HG03108 (cell line): ENCODE measurements around the gene TLR8.

Experiments used
- ATAC-seq: cut with Tn5 transposase; IDR thresholded peaks from one replicate; pipeline ENCODE4 v1.9.1; 2021; ENCODE audit warnings: moderate library complexity; ENCODE audit not compliant: unreplicated experiment

Gene TLR8

GRCh38 chrX:12906046-12906761 is at the start of gene TLR8:
Gene TLR8 (plus strand): TSS chrX:12906620. CDS start chrX:12906707, 87 bp downstream.
- ATAC-seq: no peak

DNA sequence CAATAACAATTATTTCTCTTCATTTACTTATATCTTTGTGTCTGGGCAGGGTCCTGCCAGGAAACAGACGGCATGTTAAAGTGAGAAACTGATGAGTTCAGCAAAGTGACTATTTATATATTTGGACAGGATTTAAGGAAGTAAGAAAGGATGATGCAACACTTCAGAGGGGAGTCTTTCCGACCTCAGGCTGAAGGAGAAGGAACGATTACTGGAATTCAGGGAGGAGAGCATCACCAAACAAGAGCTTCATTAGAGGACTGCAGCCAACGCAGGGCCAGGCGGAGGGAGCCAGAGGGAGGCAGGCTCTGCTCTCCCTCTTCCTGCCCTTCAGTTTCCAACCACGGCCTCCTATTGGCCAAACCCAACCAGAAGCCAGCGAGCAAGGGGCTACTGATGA is 41.1 kb upstream of the TLR8 start:
- ATAC-seq: no peak

DNA sequence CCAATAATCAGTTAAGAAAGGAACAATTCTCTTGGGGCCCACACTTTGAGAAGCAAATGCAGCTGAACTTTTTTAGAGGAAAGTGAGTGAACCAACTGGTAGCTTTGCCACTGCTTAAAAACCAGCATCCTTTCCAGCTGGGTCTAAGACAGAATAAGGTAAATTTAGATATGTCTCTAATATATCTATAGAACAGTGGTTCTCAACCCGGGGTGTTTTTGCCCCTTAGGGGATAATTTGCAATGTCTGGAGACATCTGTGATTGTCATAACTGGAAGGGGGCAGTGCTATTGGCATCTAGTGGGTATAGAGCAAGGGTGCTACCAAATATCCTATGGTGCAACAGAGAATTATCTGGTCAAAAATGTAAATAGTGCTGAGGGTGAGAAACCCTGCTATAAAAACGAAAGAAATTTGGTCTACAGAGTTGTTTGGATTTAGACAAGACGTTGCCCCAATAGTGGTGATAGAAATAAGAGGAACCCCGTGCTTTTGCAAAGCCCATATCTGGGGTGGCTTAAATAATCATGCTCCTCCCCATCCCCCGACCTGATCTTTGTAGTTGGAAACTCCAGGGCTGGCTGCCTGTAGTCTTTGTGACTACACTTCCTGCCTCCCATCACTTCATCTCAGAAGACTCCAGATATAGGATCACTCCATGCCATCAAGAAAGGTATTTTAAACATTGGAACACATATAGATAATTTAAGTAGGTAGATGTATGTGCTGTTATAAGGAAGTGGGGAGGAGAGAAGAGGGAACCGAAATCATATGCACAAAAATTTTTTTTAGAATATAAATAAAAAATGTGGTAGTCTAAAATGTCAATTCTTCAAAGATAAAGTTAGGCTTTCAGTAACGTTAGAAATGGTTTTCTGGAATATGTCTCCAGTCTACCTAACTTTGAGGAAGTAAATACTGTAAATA is 39.7 kb upstream of the TLR8 start, which contains the start of gene TLR7:
TSS of gene TLR7 (plus strand) at position 622 of the 927 bp plus-strand sequence. CDS start 507 bp downstream, outside the sequence.
- ATAC-seq: peak; percentile 40

DNA sequence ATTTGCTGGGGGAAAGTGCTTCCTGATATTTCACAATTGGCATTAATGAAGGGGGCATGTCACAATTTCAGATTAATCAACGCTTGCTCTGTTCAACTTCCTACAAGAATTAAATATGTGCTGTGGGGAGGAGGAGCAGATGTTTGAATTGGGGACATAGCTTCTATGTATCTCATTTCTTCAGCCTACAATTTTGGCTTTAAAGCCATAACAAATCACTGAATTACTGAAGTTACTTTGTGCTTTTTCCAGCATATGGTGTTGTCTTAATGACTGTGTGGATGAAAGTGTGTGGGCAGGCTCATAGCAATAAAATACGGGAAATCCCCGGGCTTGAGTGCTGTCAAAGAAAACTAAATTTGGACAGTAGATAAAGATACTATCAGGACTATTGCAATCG is 38.7 kb upstream of the TLR8 start:
- no peak for ATAC-seq

GRCh38 chrX:12868747-12869146 is 37.7 kb upstream of the TLR8 start:
- ATAC-seq: peak; percentile 46

DNA sequence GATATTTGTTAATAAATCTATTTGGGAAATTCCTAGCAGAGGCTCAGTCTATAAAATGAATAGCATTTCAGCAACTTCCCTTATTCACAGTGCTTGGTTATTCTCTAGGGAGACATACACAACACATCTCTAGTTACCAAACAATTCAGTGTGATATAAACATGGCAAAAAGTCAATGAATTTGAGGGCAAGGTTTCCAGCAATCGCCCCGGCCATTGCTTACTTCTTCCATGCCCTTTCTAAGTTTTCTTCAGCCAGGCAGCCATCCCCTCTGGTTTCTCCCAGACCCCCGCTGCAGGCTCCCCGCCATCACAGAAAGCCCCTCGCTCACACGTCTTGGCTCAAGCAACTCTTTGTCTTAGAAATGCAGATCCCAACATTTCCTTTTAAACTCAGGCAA is 35.2 kb upstream of the TLR8 start:
- ATAC-seq: no peak

DNA sequence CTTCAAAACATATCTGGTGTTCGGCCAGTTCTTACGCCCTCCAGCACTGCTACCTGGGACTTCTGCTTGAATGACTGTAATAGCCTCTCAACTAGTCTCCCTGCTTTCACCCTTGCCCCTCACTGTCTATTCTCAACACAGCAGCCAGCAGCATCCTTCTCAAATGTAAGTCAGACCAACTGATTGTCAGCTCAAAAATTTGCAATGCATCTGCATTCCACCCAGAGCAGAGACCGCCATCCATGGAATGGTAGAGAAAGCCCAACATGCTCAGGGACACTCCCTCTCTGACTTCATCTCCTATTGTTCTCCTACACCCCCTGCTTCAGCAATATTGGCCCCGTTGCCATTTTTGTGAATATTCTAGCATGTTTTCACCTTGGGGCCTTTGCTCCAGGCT is 33.7 kb upstream of the TLR8 start:
- no peak for ATAC-seq

GRCh38 chrX:12874581-12874980 is 31.8 kb upstream of the TLR8 start:
- ATAC-seq: no peak

GRCh38 chrX:12877386-12877785 is 29.0 kb upstream of the TLR8 start:
- no peak for ATAC-seq

GRCh38 chrX:12878536-12878935 is 27.9 kb upstream of the TLR8 start:
- ATAC-seq: no peak

- ATAC-seq: no peak
Observed at GRCh38 chrX:12881914-12882313, 24.5 kb upstream of the TLR8 start.

- ATAC-seq: no peak
Observed at GRCh38 chrX:12885508-12885907, 20.9 kb upstream of the TLR8 start.

- no peak for ATAC-seq
Observed at GRCh38 chrX:12886545-12886944, 19.9 kb upstream of the TLR8 start.

DNA sequence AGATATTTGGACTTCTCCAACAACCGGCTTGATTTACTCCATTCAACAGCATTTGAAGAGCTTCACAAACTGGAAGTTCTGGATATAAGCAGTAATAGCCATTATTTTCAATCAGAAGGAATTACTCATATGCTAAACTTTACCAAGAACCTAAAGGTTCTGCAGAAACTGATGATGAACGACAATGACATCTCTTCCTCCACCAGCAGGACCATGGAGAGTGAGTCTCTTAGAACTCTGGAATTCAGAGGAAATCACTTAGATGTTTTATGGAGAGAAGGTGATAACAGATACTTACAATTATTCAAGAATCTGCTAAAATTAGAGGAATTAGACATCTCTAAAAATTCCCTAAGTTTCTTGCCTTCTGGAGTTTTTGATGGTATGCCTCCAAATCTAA is 19.3 kb upstream of the TLR8 start:
- no peak for ATAC-seq

- no peak for ATAC-seq
Observed at GRCh38 chrX:12887767-12888166, 18.7 kb upstream of the TLR8 start.

GRCh38 chrX:12890467-12890866 is 16.0 kb upstream of the TLR8 start:
- peak; percentile 60 for ATAC-seq

- ATAC-seq: no peak
Observed at GRCh38 chrX:12891171-12891570, 15.2 kb upstream of the TLR8 start.

- peak; percentile 45 for ATAC-seq
Observed at GRCh38 chrX:12891915-12892506, 14.4 kb upstream of the TLR8 start.

- ATAC-seq: no peak
Observed at GRCh38 chrX:12892716-12893115, 13.7 kb upstream of the TLR8 start.

GRCh38 chrX:12894074-12895030 is 12.1 kb upstream of the TLR8 start:
- no peak for ATAC-seq
